CD8-positive, alpha-beta memory T cell (primary cell): ENCODE data around the gene JMY. TPM values are rescaled to one million over a fixed set of nuclear protein-coding genes. Genes with fewer than 3 reads are reported as not detected.

Experiments
- CTCF ChIA-PET: fragments of 350-600 bp; sonication (Branson Sonifier 250); formaldehyde crosslinking; loops from one replicate; lab custom pipeline; 2021; ENCODE audit warnings: antibody characterized with exemption; lab: Charles Lee
- POLR2A ChIA-PET: fragments of 350-600 bp; sonication (Branson Sonifier 250); formaldehyde crosslinking; loops from one replicate; lab custom pipeline; 2021; ENCODE audit warnings: antibody characterized with exemption; lab: Charles Lee
- DNase-seq, 5 donors: peaks; one replicate each; pipeline versions ENCODE4 v3.0.0 to v3.0.0-alpha.2; 2020 to 2022; ENCODE audit warnings: mixed read lengths in 1 of 5
- H3K27ac ChIP-seq: one replicate; pipeline ENCODE4 v1.7.0; 2013; ENCODE audit warnings: low read depth, mild to moderate bottlenecking, low read length, moderate library complexity
- H3K27me3 ChIP-seq: 2 replicates; pipeline ENCODE4 v1.7.0; 2013; ENCODE audit warnings: low read length, mild to moderate bottlenecking; ENCODE audit not compliant: insufficient read depth, poor library complexity, severe bottlenecking
- H3K36me3 ChIP-seq: 2 replicates; pipeline ENCODE4 v1.7.0; 2013; ENCODE audit warnings: mild to moderate bottlenecking, low read length, moderate library complexity; ENCODE audit not compliant: insufficient read depth
- H3K4me1 ChIP-seq: 2 replicates; pipeline ENCODE4 v1.7.0; 2013; ENCODE audit warnings: mild to moderate bottlenecking, low read length, moderate library complexity; ENCODE audit not compliant: insufficient read depth
- H3K4me3 ChIP-seq: 2 replicates; pipeline ENCODE4 v1.7.0; 2013; ENCODE audit warnings: mild to moderate bottlenecking, low read length
- H3K9me3 ChIP-seq: 2 replicates; pipeline ENCODE4 v1.7.0; 2013; ENCODE audit warnings: mild to moderate bottlenecking, low read length
- H3K27ac Mint-ChIP-seq, 8 donors: one replicate each; pipeline ENCODE4 v1.8.0; 2020 to 2021; ENCODE audit warnings: mixed read lengths in 8 of 8, mild to moderate bottlenecking in 6 of 8, inconsistent platforms in 3 of 8, moderate library complexity in 3 of 8
- H3K27me3 Mint-ChIP-seq, 2 donors: one replicate each; pipeline ENCODE4 v1.8.0; 2020 to 2021; ENCODE audit warnings: mixed read lengths in 2 of 2, mild to moderate bottlenecking in 1 of 2, moderate library complexity in 1 of 2
- H3K36me3 Mint-ChIP-seq, 3 donors: one replicate each; pipeline ENCODE4 v1.8.0; 2020 to 2021; ENCODE audit warnings: mixed read lengths in 3 of 3, inconsistent platforms in 1 of 3, mild to moderate bottlenecking in 1 of 3
- H3K4me1 Mint-ChIP-seq, 3 donors: one replicate each; pipeline ENCODE4 v1.8.0; 2020 to 2021; ENCODE audit warnings: mixed read lengths in 3 of 3, inconsistent platforms in 1 of 3, mild to moderate bottlenecking in 1 of 3
- H3K4me3 Mint-ChIP-seq, 7 donors: one replicate each; pipeline ENCODE4 v1.8.0; 2020 to 2021; ENCODE audit warnings: mixed read lengths in 7 of 7, mild to moderate bottlenecking in 6 of 7, moderate library complexity in 4 of 7, inconsistent platforms in 2 of 7
- H3K9me3 Mint-ChIP-seq, 5 donors: one replicate each; pipeline ENCODE4 v1.8.0; 2020 to 2022; ENCODE audit warnings: mixed read lengths in 5 of 5, mild to moderate bottlenecking in 3 of 5, moderate library complexity in 2 of 5, inconsistent platforms in 1 of 5
- polyA plus RNA-seq: library from polyadenylated mRNA; unstranded; fragments of 300-500 nt; fragmentation: Illumina TruSeq; gene quantifications from one replicate; pipeline ENCODE4 v1.2.3, GENCODE V29; 2021
- total RNA-seq, 2 experiments: library from RNA; stranded (reverse); gene quantifications; one replicate each; pipeline ENCODE4 v1.2.3, GENCODE V29; 2021

JMY gene
- total and polyA plus RNA-seq, 3 experiments from 2014 or later: 5.1 to 7.6 (median 7.6) TPM

GRCh38 chr5:79349047-79349446 lies 113.1 kb downstream of the JMY start:
- Mint-ChIP-seq H3K27me3 (peaks cover 4 to 8% of the 10 kb centered on the region in 2 donors), H3K36me3 (peaks cover 0 to 8% (median 0%) of the 10 kb centered on the region in 3 donors), H3K4me3 (no peak overlapping the region), H3K9me3 (no peaks in the 10 kb centered on the region), H3K27ac (no peak overlapping the region), H3K4me1 (no peaks in the 10 kb centered on the region)
- no peak for DNase-seq
- H3K27ac ChIP-seq: no peak overlapping the region
- no peaks in the 10 kb centered on the region for H3K36me3 ChIP-seq
- ChIA-PET POLR2A (no interaction called here), CTCF (no interaction called here)
- no peaks in the 10 kb centered on the region for H3K4me1 ChIP-seq
- no peaks in the 10 kb centered on the region for H3K9me3 ChIP-seq
- H3K4me3 ChIP-seq: no peak overlapping the region
- no peaks in the 10 kb centered on the region for H3K27me3 ChIP-seq

- no peaks in the 10 kb centered on the region for H3K4me1 Mint-ChIP-seq
- CTCF ChIA-PET: no interaction called here
- H3K27me3 Mint-ChIP-seq: peaks cover 4 to 5% of the 10 kb centered on the region in 2 donors
These were observed 114.0 kb downstream of the JMY start for GRCh38 chr5:79349881-79350280.

GRCh38 chr5:79357398-79357797 lies 121.5 kb downstream of the JMY start:
- Histone ChIP-seq H3K27me3 (no peaks in the 10 kb centered on the region), H3K4me1 (no peaks in the 10 kb centered on the region), H3K36me3 (no peaks in the 10 kb centered on the region), H3K4me3 (no peak overlapping the region), H3K9me3 (no peaks in the 10 kb centered on the region), H3K27ac (no peak overlapping the region)
- Mint-ChIP-seq H3K27ac (no peak overlapping the region), H3K4me1 (no peaks in the 10 kb centered on the region), H3K9me3 (no peaks in the 10 kb centered on the region), H3K36me3 (no peaks in the 10 kb centered on the region), H3K4me3 (no peak overlapping the region), H3K27me3 (peaks cover 10 to 22% of the 10 kb centered on the region in 2 donors)
- ChIA-PET POLR2A (no interaction called here), CTCF (no interaction called here)
- no peak for DNase-seq

More at GRCh38 chr5:79349881-79350280, 114.0 kb downstream of the JMY start:
- peaks cover 0 to 7% (median 0%) of the 10 kb centered on the region in 3 donors for H3K36me3 Mint-ChIP-seq
- H3K4me1 ChIP-seq: no peaks in the 10 kb centered on the region
- no peak overlapping the region for H3K4me3 ChIP-seq
- H3K9me3 Mint-ChIP-seq: no peaks in the 10 kb centered on the region
- no peak overlapping the region for H3K4me3 Mint-ChIP-seq
- no peaks in the 10 kb centered on the region for H3K9me3 ChIP-seq
- H3K27me3 ChIP-seq: no peaks in the 10 kb centered on the region
- POLR2A ChIA-PET: no interaction called here
- H3K27ac ChIP-seq: no peak overlapping the region
- DNase-seq: no peak
- no peaks in the 10 kb centered on the region for H3K36me3 ChIP-seq
- no peak overlapping the region for H3K27ac Mint-ChIP-seq

Other genes with a start within 250 kb of the JMY start
- gene DMGDH, start 166.5 kb upstream of the JMY start, total RNA-seq: not detected
- not detected for gene DMGDH, start 166.5 kb upstream of the JMY start, polyA plus RNA-seq
- gene BHMT2, start 166.4 kb upstream of the JMY start, total RNA-seq: not detected
- not detected for gene BHMT2, start 166.4 kb upstream of the JMY start, polyA plus RNA-seq
- gene BHMT, start 124.3 kb upstream of the JMY start, total RNA-seq: not detected
- gene BHMT, start 124.3 kb upstream of the JMY start, polyA plus RNA-seq: not detected